GM19239 (cell line): ENCODE measurements around the gene ATP11A.
A peak's percentile ranks its signal among the peaks of the same experiment; 100 is the strongest.

ENCODE experiments used
- DNase-seq: peaks from one replicate; pipeline ENCODE4 v3.0.0; 2011; ENCODE audit warnings: low spot score; ENCODE audit not compliant: insufficient read length
- FAIRE-seq: peaks from 2 replicates; lab custom pipeline; 2011; peaks lifted over from hg19 to GRCh38; lab: Jason Lieb, UNC

The ATP11A gene

GRCh38 chr13:112720814-112721197 is 31.0 kb downstream of the ATP11A start:
- DNase-seq (no peak), FAIRE-seq (no peak)

- DNase-seq, result no peak
Observed at GRCh38 chr13:112721198-112722104, 31.6 kb downstream of the ATP11A start.

GRCh38 chr13:112722433-112723263 is 32.8 kb downstream of the ATP11A start:
- DNase-seq, result no peak

More at GRCh38 chr13:112721198-112722104, 31.6 kb downstream of the ATP11A start:
- FAIRE-seq, result no peak

GRCh38 chr13:112723771-112724170 is 33.9 kb downstream of the ATP11A start:
- no peak for DNase-seq
- no peak for FAIRE-seq

More at GRCh38 chr13:112722433-112723263, 32.8 kb downstream of the ATP11A start:
- no peak for FAIRE-seq

- no peak for FAIRE-seq
- DNase-seq, result no peak
Observed at GRCh38 chr13:112724788-112725345, 35.0 kb downstream of the ATP11A start.

- DNase-seq (peak; percentile 56), FAIRE-seq (no peak)
Observed at GRCh38 chr13:112725346-112726015, 35.6 kb downstream of the ATP11A start.

GRCh38 chr13:112726016-112726767 is 36.4 kb downstream of the ATP11A start:
- DNase-seq, result no peak
- no peak for FAIRE-seq

GRCh38 chr13:112727581-112727980 is 37.7 kb downstream of the ATP11A start:
- no peak for FAIRE-seq

GRCh38 chr13:112728375-112729126 is 38.7 kb downstream of the ATP11A start:
- DNase-seq (no peak), FAIRE-seq (no peak)

More at GRCh38 chr13:112727581-112727980, 37.7 kb downstream of the ATP11A start:
- no peak for DNase-seq

- DNase-seq, result no peak
- FAIRE-seq, result no peak
Observed at GRCh38 chr13:112729408-112729807, 39.6 kb downstream of the ATP11A start.

GRCh38 chr13:112730157-112730671 is 40.4 kb downstream of the ATP11A start:
- DNase-seq (no peak), FAIRE-seq (no peak)

GRCh38 chr13:112731667-112732616 is 42.1 kb downstream of the ATP11A start:
- FAIRE-seq (no peak), DNase-seq (no peak)

- FAIRE-seq, result no peak
- no peak for DNase-seq
Observed at GRCh38 chr13:112732679-112733078, 42.8 kb downstream of the ATP11A start.

- FAIRE-seq (no peak), DNase-seq (no peak)
Observed at GRCh38 chr13:112733112-112733511, 43.3 kb downstream of the ATP11A start.

GRCh38 chr13:112733661-112734379 is 44.0 kb downstream of the ATP11A start:
- DNase-seq (no peak), FAIRE-seq (no peak)

- DNase-seq, result no peak
- FAIRE-seq, result no peak
Observed at GRCh38 chr13:112734696-112735547, 45.1 kb downstream of the ATP11A start.
